Measurements from ENCODE around the gene GNG12. TPM values are rescaled to one million over a fixed set of nuclear protein-coding genes. Genes with fewer than 3 reads are reported as not detected.

Gene GNG12
- total and polyA plus RNA-seq, 9 of the 15 experiments (the other 6 are each of a cell fraction or from before 2014, with no cell fraction given): 2.6 to 6.0 (median 4.1) TPM

DNA sequence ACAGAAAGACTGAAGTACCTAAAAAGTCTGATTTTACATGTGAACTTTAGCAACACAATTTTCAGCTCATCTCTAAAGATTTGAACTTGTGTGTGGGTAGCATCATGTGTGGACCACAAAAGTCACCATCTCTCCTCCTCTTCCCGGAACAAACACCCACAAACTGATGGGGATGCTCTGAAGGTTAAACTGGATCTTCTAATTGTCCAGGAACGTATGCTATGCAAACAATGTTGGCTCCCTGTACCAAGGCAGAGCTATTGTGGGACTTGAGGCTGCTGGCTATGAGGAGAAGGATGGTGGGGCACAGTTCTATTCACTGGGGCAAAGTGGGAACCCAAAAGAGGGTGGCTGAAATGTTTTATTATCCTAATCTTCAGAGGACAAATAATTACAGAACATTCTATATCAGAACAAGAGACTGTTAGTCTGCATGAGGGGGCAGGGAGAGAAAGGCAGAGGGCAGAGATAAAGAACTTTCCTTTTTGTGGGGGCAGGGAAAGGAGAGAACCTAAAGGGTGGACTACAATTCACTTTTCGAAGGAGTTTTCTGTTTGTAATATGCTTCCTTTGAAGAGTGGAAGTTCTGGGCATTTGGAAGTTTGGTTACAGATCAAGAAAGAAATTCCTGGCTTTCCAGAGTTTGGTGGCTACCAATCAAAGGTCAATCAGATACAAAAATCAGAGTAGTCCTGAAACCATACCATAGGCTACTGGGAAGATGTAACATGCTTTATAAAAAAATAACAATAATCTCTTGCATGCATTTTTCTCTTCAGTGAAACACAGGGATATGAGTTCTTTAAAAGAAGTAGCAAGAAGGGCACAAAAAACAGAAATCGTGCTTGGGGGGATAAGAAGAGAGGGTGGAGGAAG lies 85.4 kb downstream of the GNG12 start:
- Histone ChIP-seq H3K27me3 (ENCODE audit: control insufficient read depth in 2 of 2, insufficient read depth in 2 of 2, low read length in 2 of 2) (no peaks in the 10 kb centered on the region), H3K4me2 (ENCODE audit: insufficient read depth, low read length) (peak overlapping the region; percentile 29), H3K27ac (ENCODE audit: extremely low read depth, low read depth, low read length) (no peak overlapping the region; the same call in 2 of the 3 replicates), H3K9ac (ENCODE audit: insufficient read depth in 1 of 2, low read depth in 2 of 2, low read length in 2 of 2) (peak overlapping the region in 1 of 2 experiments; percentile 49; a peak in 1 of 4 replicates), H3K4me1 (replicated peaks in 1 of 2; ENCODE audit: control insufficient read depth in 2 of 2, insufficient read depth in 2 of 2, low read length in 2 of 2) (peaks cover 7 to 45% of the 10 kb centered on the region in 2 experiments), H3K4me3 (no peak overlapping the region), H3K79me2 (ENCODE audit: control insufficient read depth, insufficient read depth, low read length) (no peaks in the 10 kb centered on the region), H2AFZ (ENCODE audit: low read depth, low read length) (peak overlapping the region; percentile 90), H3K36me3 (ENCODE audit: control insufficient read depth, insufficient read depth, low read length) (no peaks in the 10 kb centered on the region), H4K20me1 (replicated peaks; ENCODE audit: control insufficient read depth, insufficient read depth, low read length) (no peaks in the 10 kb centered on the region), H3K9me1 (ENCODE audit: control insufficient read depth, insufficient read depth, low read length) (no peaks in the 10 kb centered on the region), H3K9me3 (replicated peaks; ENCODE audit: control insufficient read depth, insufficient read depth, low read depth, low read length) (no peaks in the 10 kb centered on the region)
- FAIRE-seq: no peak
- CTCF ChIA-PET (ENCODE audit: low intra/inter-chr PET ratio): no interaction called here
- intact Hi-C loops (cut with micrococcal nuclease): loop anchor here (2.0 kb wide), 1 partner anchor 37 kb away; no protein-coding TSS in a partner anchor
- in situ Hi-C loops (cut with MboI): no loop called here
- WGBS (ENCODE audit: insufficient coverage, low coverage, missing lambda C conversion rate): 13% methylated on average over 4 of the region's 4 CpGs
- no peak for ATAC-seq
- POLR2A ChIA-PET: interaction anchor here (0.6 to 1.0 kb wide), 4 partner anchors 12 to 214 kb away, joined by 3 read pairs; no protein-coding TSS in a partner anchor
- DNase-seq (ENCODE audit: extremely low read depth in 1 of 4, low spot score in 3 of 4): no peak
- BruUV-seq (replicated peaks): no TSS peak
- TF ChIP-seq, protein P1, sequence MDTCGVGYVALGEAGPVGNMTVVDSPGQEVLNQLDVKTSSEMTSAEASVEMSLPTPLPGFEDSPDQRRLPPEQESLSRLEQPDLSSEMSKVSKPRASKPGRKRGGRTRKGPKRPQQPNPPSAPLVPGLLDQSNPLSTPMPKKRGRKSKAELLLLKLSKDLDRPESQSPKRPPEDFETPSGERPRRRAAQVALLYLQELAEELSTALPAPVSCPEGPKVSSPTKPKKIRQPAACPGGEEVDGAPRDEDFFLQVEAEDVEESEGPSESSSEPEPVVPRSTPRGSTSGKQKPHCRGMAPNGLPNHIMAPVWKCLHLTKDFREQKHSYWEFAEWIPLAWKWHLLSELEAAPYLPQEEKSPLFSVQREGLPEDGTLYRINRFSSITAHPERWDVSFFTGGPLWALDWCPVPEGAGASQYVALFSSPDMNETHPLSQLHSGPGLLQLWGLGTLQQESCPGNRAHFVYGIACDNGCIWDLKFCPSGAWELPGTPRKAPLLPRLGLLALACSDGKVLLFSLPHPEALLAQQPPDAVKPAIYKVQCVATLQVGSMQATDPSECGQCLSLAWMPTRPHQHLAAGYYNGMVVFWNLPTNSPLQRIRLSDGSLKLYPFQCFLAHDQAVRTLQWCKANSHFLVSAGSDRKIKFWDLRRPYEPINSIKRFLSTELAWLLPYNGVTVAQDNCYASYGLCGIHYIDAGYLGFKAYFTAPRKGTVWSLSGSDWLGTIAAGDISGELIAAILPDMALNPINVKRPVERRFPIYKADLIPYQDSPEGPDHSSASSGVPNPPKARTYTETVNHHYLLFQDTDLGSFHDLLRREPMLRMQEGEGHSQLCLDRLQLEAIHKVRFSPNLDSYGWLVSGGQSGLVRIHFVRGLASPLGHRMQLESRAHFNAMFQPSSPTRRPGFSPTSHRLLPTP (IDR thresholded peaks at IDR 0.05; ENCODE audit: borderline replicate concordance, extremely low read depth, insufficient read length): no peak
- peak; percentile 14; the same call in 1 of the 2 replicates for TF ChIP-seq ARID1B (IDR thresholded peaks at IDR 0.05)
- TF ChIP-seq, protein P2, sequence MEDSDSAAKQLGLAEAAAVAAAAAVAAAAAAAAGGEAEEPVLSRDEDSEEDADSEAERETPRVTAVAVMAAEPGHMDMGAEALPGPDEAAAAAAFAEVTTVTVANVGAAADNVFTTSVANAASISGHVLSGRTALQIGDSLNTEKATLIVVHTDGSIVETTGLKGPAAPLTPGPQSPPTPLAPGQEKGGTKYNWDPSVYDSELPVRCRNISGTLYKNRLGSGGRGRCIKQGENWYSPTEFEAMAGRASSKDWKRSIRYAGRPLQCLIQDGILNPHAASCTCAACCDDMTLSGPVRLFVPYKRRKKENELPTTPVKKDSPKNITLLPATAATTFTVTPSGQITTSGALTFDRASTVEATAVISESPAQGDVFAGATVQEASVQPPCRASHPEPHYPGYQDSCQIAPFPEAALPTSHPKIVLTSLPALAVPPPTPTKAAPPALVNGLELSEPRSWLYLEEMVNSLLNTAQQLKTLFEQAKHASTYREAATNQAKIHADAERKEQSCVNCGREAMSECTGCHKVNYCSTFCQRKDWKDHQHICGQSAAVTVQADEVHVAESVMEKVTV (CRISPR knock-in tag; IDR thresholded peaks at IDR 0.05): no peak
- TF ChIP-seq EGR1 (conservative IDR thresholded peaks at IDR 0.05): peak; percentile 29; the same call in 1 of the 2 replicates
- TF ChIP-seq, protein P3, sequence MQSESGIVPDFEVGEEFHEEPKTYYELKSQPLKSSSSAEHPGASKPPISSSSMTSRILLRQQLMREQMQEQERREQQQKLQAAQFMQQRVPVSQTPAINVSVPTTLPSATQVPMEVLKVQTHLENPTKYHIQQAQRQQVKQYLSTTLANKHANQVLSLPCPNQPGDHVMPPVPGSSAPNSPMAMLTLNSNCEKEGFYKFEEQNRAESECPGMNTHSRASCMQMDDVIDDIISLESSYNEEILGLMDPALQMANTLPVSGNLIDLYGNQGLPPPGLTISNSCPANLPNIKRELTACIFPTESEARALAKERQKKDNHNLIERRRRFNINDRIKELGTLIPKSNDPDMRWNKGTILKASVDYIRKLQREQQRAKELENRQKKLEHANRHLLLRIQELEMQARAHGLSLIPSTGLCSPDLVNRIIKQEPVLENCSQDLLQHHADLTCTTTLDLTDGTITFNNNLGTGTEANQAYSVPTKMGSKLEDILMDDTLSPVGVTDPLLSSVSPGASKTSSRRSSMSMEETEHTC (IDR thresholded peaks at IDR 0.05): no peak
- no peak for TF ChIP-seq THRAP3 (IDR thresholded peaks at IDR 0.05; ENCODE audit: borderline replicate concordance)
- TF ChIP-seq TCF3 (CRISPR knock-in tag; IDR thresholded peaks at IDR 0.05): no peak
- TF ChIP-seq, protein P4, sequence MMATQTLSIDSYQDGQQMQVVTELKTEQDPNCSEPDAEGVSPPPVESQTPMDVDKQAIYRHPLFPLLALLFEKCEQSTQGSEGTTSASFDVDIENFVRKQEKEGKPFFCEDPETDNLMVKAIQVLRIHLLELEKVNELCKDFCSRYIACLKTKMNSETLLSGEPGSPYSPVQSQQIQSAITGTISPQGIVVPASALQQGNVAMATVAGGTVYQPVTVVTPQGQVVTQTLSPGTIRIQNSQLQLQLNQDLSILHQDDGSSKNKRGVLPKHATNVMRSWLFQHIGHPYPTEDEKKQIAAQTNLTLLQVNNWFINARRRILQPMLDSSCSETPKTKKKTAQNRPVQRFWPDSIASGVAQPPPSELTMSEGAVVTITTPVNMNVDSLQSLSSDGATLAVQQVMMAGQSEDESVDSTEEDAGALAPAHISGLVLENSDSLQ (IDR thresholded peaks at IDR 0.05): no peak
- TF ChIP-seq, protein P5, sequence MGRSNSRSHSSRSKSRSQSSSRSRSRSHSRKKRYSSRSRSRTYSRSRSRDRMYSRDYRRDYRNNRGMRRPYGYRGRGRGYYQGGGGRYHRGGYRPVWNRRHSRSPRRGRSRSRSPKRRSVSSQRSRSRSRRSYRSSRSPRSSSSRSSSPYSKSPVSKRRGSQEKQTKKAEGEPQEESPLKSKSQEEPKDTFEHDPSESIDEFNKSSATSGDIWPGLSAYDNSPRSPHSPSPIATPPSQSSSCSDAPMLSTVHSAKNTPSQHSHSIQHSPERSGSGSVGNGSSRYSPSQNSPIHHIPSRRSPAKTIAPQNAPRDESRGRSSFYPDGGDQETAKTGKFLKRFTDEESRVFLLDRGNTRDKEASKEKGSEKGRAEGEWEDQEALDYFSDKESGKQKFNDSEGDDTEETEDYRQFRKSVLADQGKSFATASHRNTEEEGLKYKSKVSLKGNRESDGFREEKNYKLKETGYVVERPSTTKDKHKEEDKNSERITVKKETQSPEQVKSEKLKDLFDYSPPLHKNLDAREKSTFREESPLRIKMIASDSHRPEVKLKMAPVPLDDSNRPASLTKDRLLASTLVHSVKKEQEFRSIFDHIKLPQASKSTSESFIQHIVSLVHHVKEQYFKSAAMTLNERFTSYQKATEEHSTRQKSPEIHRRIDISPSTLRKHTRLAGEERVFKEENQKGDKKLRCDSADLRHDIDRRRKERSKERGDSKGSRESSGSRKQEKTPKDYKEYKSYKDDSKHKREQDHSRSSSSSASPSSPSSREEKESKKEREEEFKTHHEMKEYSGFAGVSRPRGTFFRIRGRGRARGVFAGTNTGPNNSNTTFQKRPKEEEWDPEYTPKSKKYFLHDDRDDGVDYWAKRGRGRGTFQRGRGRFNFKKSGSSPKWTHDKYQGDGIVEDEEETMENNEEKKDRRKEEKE (IDR thresholded peaks at IDR 0.05; ENCODE audit: borderline replicate concordance in 1 of 2, control insufficient read depth in 1 of 2, low read depth in 2 of 2, low read length in 1 of 2): no peak

All from K562 (cell line).